Duodenal mucosa (tissue), 2 donors: ENCODE data around the gene ST13.
"Not testable (repeated sequence)": the region's sequence is repeated elsewhere in the genome, so short reads cannot be mapped to it uniquely, and the experiment has no call there.

Experiments used
- H3K27ac ChIP-seq: one replicate; pipeline ENCODE4 v1.7.0; 2013; ENCODE audit warnings: low read depth, low read length
- H3K27me3 ChIP-seq, 2 donors: one replicate each; pipeline ENCODE4 v1.7.0; 2013; ENCODE audit warnings: low read length in 2 of 2, control low read depth in 1 of 2; ENCODE audit not compliant: insufficient read depth in 2 of 2, control insufficient read depth in 1 of 2
- H3K36me3 ChIP-seq, 2 donors: one replicate each; pipeline ENCODE4 v1.7.0; 2013; ENCODE audit warnings: low read length in 2 of 2, control low read depth in 1 of 2; ENCODE audit not compliant: insufficient read depth in 2 of 2, control insufficient read depth in 1 of 2
- H3K4me1 ChIP-seq, 2 donors: one replicate each; pipeline ENCODE4 v1.7.0; 2013; ENCODE audit warnings: low read length in 2 of 2, control low read depth in 1 of 2; ENCODE audit not compliant: insufficient read depth in 2 of 2, control insufficient read depth in 1 of 2
- H3K4me3 ChIP-seq, 2 donors: one replicate each; pipeline ENCODE4 v1.7.0; 2013; ENCODE audit warnings: low read length in 2 of 2, low read depth in 1 of 2
- H3K9ac ChIP-seq, 2 donors: one replicate each; pipeline ENCODE4 v1.7.0; 2013; ENCODE audit warnings: low read length in 2 of 2, low read depth in 1 of 2
- H3K9me3 ChIP-seq, 2 donors: one replicate each; pipeline ENCODE4 v1.7.0; 2013; ENCODE audit warnings: low read length in 2 of 2, control low read depth in 1 of 2; ENCODE audit not compliant: control insufficient read depth in 1 of 2

ST13 gene

GRCh38 chr22:40845816-40846215, 10.6 kb downstream of the ST13 start:
- H3K4me1 ChIP-seq, H3K27me3 ChIP-seq, H3K9ac ChIP-seq, H3K27ac ChIP-seq, H3K9me3 ChIP-seq, H3K4me3 ChIP-seq: not testable (repeated sequence)
- H3K36me3 ChIP-seq, result peaks cover 33 to 78% of the 10 kb centered on the region in 2 donors

DNA sequence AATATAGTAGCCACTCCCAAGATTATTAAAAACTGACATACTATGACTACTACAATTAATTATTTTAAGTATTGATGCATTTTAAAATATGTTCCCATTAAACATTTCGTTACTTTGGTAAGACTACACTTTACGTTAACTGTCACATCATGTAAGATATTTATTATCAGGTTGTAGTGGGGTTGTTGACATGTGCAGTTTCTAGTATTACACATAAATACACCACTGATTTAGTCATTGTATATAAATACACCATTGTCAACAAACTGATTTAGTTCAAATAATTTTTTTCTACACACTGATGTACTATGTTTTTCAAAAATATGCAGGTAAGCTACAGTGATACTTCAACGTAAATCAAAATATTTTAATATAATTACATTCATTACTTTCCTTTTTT, 11.5 kb downstream of the ST13 start:
- H3K27me3 ChIP-seq, result no peaks in the 10 kb centered on the region
- no peak overlapping the region for H3K27ac ChIP-seq
- H3K4me3 ChIP-seq, result no peak overlapping the region
- no peaks in the 10 kb centered on the region for H3K4me1 ChIP-seq
- no peaks in the 10 kb centered on the region for H3K9me3 ChIP-seq
- no peak overlapping the region for H3K9ac ChIP-seq
- peaks cover 33 to 81% of the 10 kb centered on the region in 2 donors for H3K36me3 ChIP-seq

- H3K4me3 ChIP-seq, result no peak overlapping the region
- no peaks in the 10 kb centered on the region for H3K27me3 ChIP-seq
- H3K9me3 ChIP-seq, result no peaks in the 10 kb centered on the region
- H3K9ac ChIP-seq, result no peak overlapping the region
- H3K4me1 ChIP-seq, result no peaks in the 10 kb centered on the region
- H3K27ac ChIP-seq, result no peak overlapping the region
- peaks cover 27 to 78% of the 10 kb centered on the region in 2 donors for H3K36me3 ChIP-seq
Measured at GRCh38 chr22:40838486-40838885, 18.0 kb downstream of the ST13 start.

- peaks cover 26 to 79% of the 10 kb centered on the region in 2 donors for H3K36me3 ChIP-seq
- H3K9me3 ChIP-seq, result no peaks in the 10 kb centered on the region
- no peaks in the 10 kb centered on the region for H3K27me3 ChIP-seq
- H3K9ac ChIP-seq, result no peak overlapping the region
- no peak overlapping the region for H3K27ac ChIP-seq
- H3K4me1 ChIP-seq, result no peaks in the 10 kb centered on the region
- no peak overlapping the region for H3K4me3 ChIP-seq
Measured at GRCh38 chr22:40834619-40835018, 21.8 kb downstream of the ST13 start.

- H3K27me3 ChIP-seq, result no peaks in the 10 kb centered on the region
Measured at GRCh38 chr22:40829131-40829530, 27.3 kb downstream of the ST13 start.

DNA sequence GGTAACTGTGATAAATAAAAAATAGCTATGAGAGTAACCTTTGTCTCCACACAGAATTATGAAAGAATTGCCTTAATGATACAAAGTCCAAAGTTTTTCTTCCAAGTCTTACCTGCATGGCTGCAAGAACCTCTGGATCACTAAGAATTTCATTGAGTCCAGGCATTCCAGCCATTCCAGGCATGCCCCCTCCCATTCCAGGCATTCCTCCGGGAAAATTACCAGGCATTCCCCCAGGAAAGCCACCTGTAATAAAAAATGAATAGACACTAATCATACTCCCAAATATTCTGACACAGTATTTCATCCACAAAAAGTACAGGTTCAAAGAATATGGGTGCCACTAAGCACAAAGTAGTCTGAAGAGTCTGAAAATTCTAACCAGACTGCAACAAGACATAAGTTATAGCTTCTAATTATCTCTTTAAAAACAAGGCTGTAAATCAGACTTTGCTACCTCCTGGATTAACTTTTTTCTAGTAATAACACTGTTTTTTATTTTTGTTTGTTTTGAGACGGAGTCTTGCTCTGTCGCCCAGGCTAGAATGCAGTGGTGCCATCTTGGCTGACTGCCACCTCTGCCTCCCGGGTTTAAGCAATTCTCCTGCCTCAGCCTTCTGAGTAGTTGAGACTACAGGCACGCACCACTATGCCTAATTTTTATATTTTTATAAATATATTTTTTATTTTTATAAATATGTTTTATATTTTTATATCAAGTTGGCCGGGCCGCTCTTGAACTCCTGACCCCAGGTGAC, 29.3 kb downstream of the ST13 start:
- Histone ChIP-seq H3K4me3 (no peak overlapping the region), H3K9me3 (no peaks in the 10 kb centered on the region), H3K4me1 (peaks cover 8 to 12% of the 10 kb centered on the region in 2 donors), H3K9ac (no peak overlapping the region), H3K27ac (no peak overlapping the region), H3K27me3 (no peaks in the 10 kb centered on the region), H3K36me3 (peaks cover 14 to 36% of the 10 kb centered on the region in 2 donors)

More at GRCh38 chr22:40829131-40829530, 27.3 kb downstream of the ST13 start:
- no peaks in the 10 kb centered on the region for H3K9me3 ChIP-seq
- H3K36me3 ChIP-seq, result peaks cover 14 to 49% of the 10 kb centered on the region in 2 donors
- peaks cover 0 to 6% of the 10 kb centered on the region in 2 donors for H3K4me1 ChIP-seq
- no peak overlapping the region for H3K9ac ChIP-seq
- H3K4me3 ChIP-seq, result no peak overlapping the region
- no peak overlapping the region for H3K27ac ChIP-seq

DNA sequence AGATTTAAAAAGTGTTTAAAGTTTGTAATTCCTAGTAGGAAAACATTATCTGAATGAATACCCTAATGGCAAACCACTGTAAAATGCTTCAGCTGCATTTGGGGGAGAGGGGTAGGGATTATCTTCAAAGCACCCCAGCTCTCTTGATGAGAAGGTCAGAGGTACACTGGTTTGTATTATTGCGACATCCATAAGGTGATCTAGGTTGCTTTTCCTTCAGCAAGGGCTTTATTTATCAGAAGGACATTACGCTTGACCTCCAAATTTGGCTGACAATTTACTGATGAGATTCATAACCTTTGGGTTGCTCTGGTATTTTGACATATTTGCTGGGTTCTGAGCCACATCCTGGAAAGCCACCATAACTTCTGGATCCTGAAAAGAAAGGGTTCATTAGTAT, 30.1 kb downstream of the ST13 start:
- peaks cover 11 to 28% of the 10 kb centered on the region in 2 donors for H3K36me3 ChIP-seq
- not testable (repeated sequence) for H3K27ac ChIP-seq, H3K4me3 ChIP-seq, H3K27me3 ChIP-seq, H3K9me3 ChIP-seq, H3K9ac ChIP-seq
- H3K4me1 ChIP-seq, result peaks cover 8 to 12% of the 10 kb centered on the region in 2 donors

GRCh38 chr22:40823426-40823825, 33.0 kb downstream of the ST13 start:
- Histone ChIP-seq H3K4me3 (no peak overlapping the region), H3K36me3 (peaks cover 0 to 3% of the 10 kb centered on the region in 2 donors), H3K27ac (no peak overlapping the region), H3K9me3 (no peaks in the 10 kb centered on the region), H3K9ac (no peak overlapping the region), H3K27me3 (no peaks in the 10 kb centered on the region), H3K4me1 (peaks cover 20 to 22% of the 10 kb centered on the region in 2 donors)

- Histone ChIP-seq H3K36me3 (peaks cover 0 to 6% of the 10 kb centered on the region in 2 donors), H3K9me3 (no peaks in the 10 kb centered on the region), H3K4me3 (peak overlapping the region; percentile 98 to 99), H3K9ac (peak overlapping the region; percentile 48 to 89), H3K27ac (no peak overlapping the region), H3K27me3 (no peaks in the 10 kb centered on the region), H3K4me1 (peaks cover 28 to 32% of the 10 kb centered on the region in 2 donors)
Measured at GRCh38 chr22:40819599-40820140, 36.8 kb downstream of the ST13 start.

DNA sequence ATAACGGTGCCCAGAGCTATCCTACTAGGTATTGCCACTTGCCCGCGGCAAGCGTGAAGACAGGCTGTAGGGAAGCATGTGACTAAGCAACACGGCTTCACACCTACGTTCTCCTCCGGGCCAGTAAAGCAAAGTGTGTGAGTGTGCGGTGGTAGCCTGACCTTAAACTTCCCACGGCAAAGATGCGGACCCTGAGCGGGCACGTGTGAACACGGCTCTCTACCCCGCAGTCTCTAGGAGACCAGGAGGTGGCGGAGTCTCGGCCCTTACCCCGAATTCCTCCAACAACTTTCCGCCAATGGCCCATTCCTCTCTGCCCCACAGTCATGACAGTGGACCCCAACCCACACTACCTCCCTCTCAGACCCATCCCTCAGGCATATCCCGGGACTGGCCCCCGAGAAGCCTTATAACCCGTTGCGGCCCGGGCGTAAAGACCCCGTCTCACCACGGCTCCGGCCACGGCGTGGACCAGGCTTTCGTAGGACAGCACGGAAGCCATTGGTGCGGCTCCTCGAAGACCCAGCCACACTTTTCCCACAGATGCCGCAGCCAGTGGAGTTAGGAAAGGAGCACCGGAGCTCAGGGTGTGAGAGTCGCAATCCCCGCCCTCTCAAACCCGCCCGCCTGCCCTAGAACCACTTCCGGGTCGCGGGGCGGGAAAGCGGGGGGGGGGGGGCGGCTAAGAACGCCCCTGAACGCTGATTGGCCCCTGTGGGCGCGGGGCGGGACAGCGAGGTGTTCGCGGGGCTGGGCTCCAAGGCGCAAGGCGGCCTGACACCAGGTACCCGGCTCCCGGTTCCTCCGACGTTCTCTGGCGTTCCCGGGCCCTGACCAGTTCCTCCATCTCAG, 37.5 kb downstream of the ST13 start, which contains the start of gene SLC25A17:
SLC25A17 (minus strand) TSS at position 600 of the 852 bp plus-strand sequence; CDS start at position 502, 98 bp downstream.
- peaks cover 24 to 32% of the 10 kb centered on the region in 2 donors for H3K4me1 ChIP-seq
- H3K27me3 ChIP-seq, result no peaks in the 10 kb centered on the region
- peak within 1 kb of the TSS; percentile 98 to 99 for H3K4me3 ChIP-seq
- peaks cover 0 to 6% of the 10 kb centered on the region in 2 donors for H3K36me3 ChIP-seq
- H3K9ac ChIP-seq, result peak within 1 kb of the TSS; percentile 87 to 89
- peak within 1 kb of the TSS; percentile 39 for H3K27ac ChIP-seq
- H3K9me3 ChIP-seq, result no peaks in the 10 kb centered on the region
